Aorta (tissue), 5 donors: ENCODE results near the gene BABAM1. TPM values are rescaled to one million over a fixed set of nuclear protein-coding genes. Genes with fewer than 3 reads are reported as not detected.

ENCODE experiments used
- ATAC-seq: fragments of 200-7000 bp; cut with Tn5 transposase; one replicate; pipeline ENCODE4 v1.9.1; 2022; ENCODE audit warnings: moderate library complexity; ENCODE audit not compliant: low FRiP score
- DNase-seq, 2 donors: peaks; one replicate each; pipeline ENCODE4 v3.0.0-alpha.2; 2020
- H3K27ac ChIP-seq, 2 donors: one replicate each; pipeline ENCODE4 v1.5.1; 2013; ENCODE audit warnings: low read length in 2 of 2, mild to moderate bottlenecking in 2 of 2, moderate library complexity in 2 of 2, control low read depth in 1 of 2, inconsistent platforms in 1 of 2, low read depth in 1 of 2
- H3K27me3 ChIP-seq, 2 donors: one replicate each; pipeline ENCODE4 v1.6.1; 2013; ENCODE audit warnings: control low read depth in 1 of 2, low read length in 1 of 2, mild to moderate bottlenecking in 1 of 2, moderate library complexity in 1 of 2; ENCODE audit not compliant: insufficient read depth in 2 of 2, control insufficient read depth in 1 of 2
- H3K36me3 ChIP-seq, 2 donors: one replicate each; pipeline ENCODE4 v1.6.1; 2013; ENCODE audit warnings: control low read depth in 1 of 2, low read length in 1 of 2, mild to moderate bottlenecking in 1 of 2; ENCODE audit not compliant: insufficient read depth in 2 of 2, control insufficient read depth in 1 of 2
- H3K4me1 ChIP-seq, 2 donors: one replicate each; pipeline ENCODE4 v1.6.1; 2013; ENCODE audit warnings: low read length in 2 of 2, control low read depth in 1 of 2, mild to moderate bottlenecking in 1 of 2, moderate library complexity in 1 of 2; ENCODE audit not compliant: insufficient read depth in 2 of 2, control insufficient read depth in 1 of 2
- H3K4me3 ChIP-seq, 2 donors: one replicate each; pipeline ENCODE4 v1.5.1; 2013; ENCODE audit warnings: low read length in 2 of 2, control low read depth in 1 of 2, mild to moderate bottlenecking in 1 of 2
- H3K9me3 ChIP-seq: one replicate; pipeline ENCODE4 v1.6.1; 2013; ENCODE audit warnings: mild to moderate bottlenecking, low read length; ENCODE audit not compliant: control insufficient read depth
- WGBS, 2 donors: extraction: QIAGEN DNeasy Blood & Tissue Kit; methylation state at CpG; one replicate each; pipeline ENCODE4 v1.1.7; 2013; 5-methylcytosine and 5-hydroxymethylcytosine counted together
- intact Hi-C, 2 donors: fragments of 100-400 bp; cut with DNase I; formaldehyde crosslinking; loops; one replicate each; pipeline versions ENCODE4 v1.14.2 to v1.15.0; 2022
- polyA plus RNA-seq, 2 donors: library from polyadenylated mRNA; stranded (reverse); fragments of 200-250 nt; gene quantifications; one replicate each; pipeline ENCODE4 v1.2.3, GENCODE V29; 2013
- total RNA-seq, 2 donors: library from RNA; stranded (reverse); fragmentation: NEBNext Ultra II Directional; extraction: Animal tissue kit (Norgen Biotek cat#: 25700); gene quantifications; one replicate each; pipeline ENCODE4 v1.2.1, GENCODE V29; 2021
- donor health status: healthy with polysubstance abuse.
- donor health status: Bipolar disorder and iron deficiency.
- donor health status: DM: no; HTN: no; CAD: no.
- donor health status: DM: no; HTN: no; CAD: no.
- donor health status: DM: yes; HTN: yes; CAD: no.

BABAM1 gene
- total and polyA plus RNA-seq, 4 donors, result 55.8 to 102 (median 73.4) TPM

GRCh38 chr19:17248011-17248776, 19.0 kb upstream of the BABAM1 start:
- intact Hi-C loops, result no loop called here
- H3K9me3 ChIP-seq, result no peaks in the 10 kb centered on the region
- WGBS, 2 donors, result 79% methylated on average over 20 to 21 of the region's 21 CpGs
- no peaks in the 10 kb centered on the region for H3K27me3 ChIP-seq
- H3K27ac ChIP-seq, result no peak overlapping the region
- ATAC-seq (no peak), DNase-seq (no peak)
- H3K4me3 ChIP-seq, result no peak overlapping the region
- H3K36me3 ChIP-seq, result no peaks in the 10 kb centered on the region
- H3K4me1 ChIP-seq, result no peaks in the 10 kb centered on the region

- intact Hi-C loops, result no loop called here
- 88 to 91% methylated on average over 15 of the region's 15 CpGs for WGBS, 2 donors
- no peak overlapping the region for H3K27ac ChIP-seq
Observed at GRCh38 chr19:17249887-17250548, 17.2 kb upstream of the BABAM1 start.

GRCh38 chr19:17254636-17255035, 12.6 kb upstream of the BABAM1 start:
- 84% methylated on average over 10 of the region's 10 CpGs for WGBS, 2 donors
- H3K4me1 ChIP-seq, result no peaks in the 10 kb centered on the region
- H3K4me3 ChIP-seq, result no peak overlapping the region
- no peaks in the 10 kb centered on the region for H3K36me3 ChIP-seq
- intact Hi-C loops, result no loop called here
- no peak for DNase-seq
- peaks cover 3% of the 10 kb centered on the region for H3K9me3 ChIP-seq
- no peak overlapping the region for H3K27ac ChIP-seq
- H3K27me3 ChIP-seq, result no peaks in the 10 kb centered on the region
- ATAC-seq, result no peak

More at GRCh38 chr19:17249887-17250548, 17.2 kb upstream of the BABAM1 start:
- DNase-seq (no peak), ATAC-seq (no peak)
- Histone ChIP-seq H3K9me3 (no peaks in the 10 kb centered on the region), H3K4me1 (no peaks in the 10 kb centered on the region), H3K36me3 (no peaks in the 10 kb centered on the region), H3K27me3 (no peaks in the 10 kb centered on the region), H3K4me3 (no peak overlapping the region)

DNA sequence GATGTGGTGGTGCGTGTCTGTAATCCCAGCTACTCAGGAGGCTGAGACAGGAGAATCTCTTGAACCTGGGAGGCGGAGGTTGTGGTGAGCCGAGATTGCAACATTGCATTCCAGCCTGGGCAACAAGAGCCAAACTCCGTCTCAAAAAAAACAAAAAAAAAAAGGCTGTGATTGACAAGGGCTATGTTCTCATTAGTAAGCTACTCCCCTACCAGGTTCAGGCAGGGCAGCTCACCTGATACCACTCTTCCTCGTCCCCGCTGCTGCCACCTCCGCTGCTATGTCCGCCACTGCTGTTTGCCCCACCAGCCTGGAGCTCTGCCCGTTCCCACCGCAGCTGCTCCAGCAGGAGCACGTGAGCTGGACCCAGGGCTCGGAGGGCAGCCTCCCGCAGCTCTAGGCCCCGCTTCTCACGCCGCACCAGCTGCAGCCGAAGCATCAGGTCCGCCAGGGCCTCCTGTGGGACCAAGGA, 12.1 kb upstream of the BABAM1 start:
- ATAC-seq (no peak), DNase-seq (no peak)
- intact Hi-C loops, result no loop called here
- H3K4me3 ChIP-seq, result no peak overlapping the region
- 59 to 63% methylated on average over 18 of the region's 18 CpGs for WGBS, 2 donors
- no peak overlapping the region for H3K27ac ChIP-seq
- no peaks in the 10 kb centered on the region for H3K27me3 ChIP-seq
- H3K36me3 ChIP-seq, result no peaks in the 10 kb centered on the region
- no peaks in the 10 kb centered on the region for H3K4me1 ChIP-seq
- peaks cover 3% of the 10 kb centered on the region for H3K9me3 ChIP-seq

DNA sequence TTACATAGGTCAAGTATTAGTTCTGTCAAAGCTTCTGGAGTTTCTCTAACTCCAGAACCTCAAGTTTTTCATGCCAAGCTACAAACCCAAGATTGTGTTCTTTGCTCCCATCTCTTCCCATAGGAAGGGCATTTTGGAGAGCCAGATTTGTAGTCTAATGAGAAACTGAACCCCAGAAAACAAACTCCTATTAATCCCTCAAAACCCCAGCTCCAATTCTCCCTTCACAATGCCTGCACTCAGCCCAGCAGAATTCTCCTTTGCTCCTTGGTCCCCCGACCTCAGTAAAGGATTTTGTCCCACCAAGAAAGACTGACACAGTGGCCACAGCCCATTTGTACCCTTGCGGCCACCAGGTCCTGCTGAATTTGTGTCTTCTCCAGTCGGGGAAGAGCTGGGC, 11.1 kb upstream of the BABAM1 start:
- ATAC-seq (no peak), DNase-seq (no peak)
- no peaks in the 10 kb centered on the region for H3K4me1 ChIP-seq
- peaks cover 3% of the 10 kb centered on the region for H3K9me3 ChIP-seq
- H3K27me3 ChIP-seq, result no peaks in the 10 kb centered on the region
- no peak overlapping the region for H3K27ac ChIP-seq
- H3K4me3 ChIP-seq, result no peak overlapping the region
- intact Hi-C loops, result no loop called here
- WGBS, 2 donors, result 78 to 85% methylated on average over 3 of the region's 3 CpGs
- no peaks in the 10 kb centered on the region for H3K36me3 ChIP-seq

- Histone ChIP-seq H3K27ac (no peak overlapping the region), H3K27me3 (no peaks in the 10 kb centered on the region), H3K36me3 (no peaks in the 10 kb centered on the region), H3K9me3 (peaks cover 3% of the 10 kb centered on the region), H3K4me3 (no peak overlapping the region), H3K4me1 (no peaks in the 10 kb centered on the region)
- DNase-seq (no peak), ATAC-seq (no peak)
- intact Hi-C loops, result no loop called here
- 92 to 95% methylated on average over 9 of the region's 9 CpGs for WGBS, 2 donors
Observed at GRCh38 chr19:17259118-17259780, 8.0 kb upstream of the BABAM1 start.

DNA sequence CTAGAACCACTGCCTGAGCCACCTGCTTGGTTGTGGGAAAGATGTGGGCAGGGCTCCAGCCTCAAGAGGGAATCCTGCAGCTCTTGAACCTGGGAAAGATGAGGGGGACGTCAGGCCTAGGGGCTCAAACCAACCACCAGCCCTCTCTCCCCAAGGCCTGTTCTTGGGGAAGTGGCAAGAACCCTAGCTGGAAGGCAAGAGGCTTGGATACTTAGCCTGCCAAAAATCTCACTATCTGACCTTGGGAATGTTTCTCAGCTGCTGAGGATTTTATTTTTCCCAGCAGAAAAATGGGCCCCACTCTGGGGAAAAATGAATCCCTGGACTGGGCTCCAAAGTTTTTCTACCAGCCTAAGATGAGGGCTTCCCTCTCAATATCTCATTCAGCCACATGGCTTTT, 7.3 kb upstream of the BABAM1 start:
- Histone ChIP-seq H3K4me1 (no peaks in the 10 kb centered on the region), H3K36me3 (no peaks in the 10 kb centered on the region), H3K9me3 (peaks cover 3% of the 10 kb centered on the region), H3K27ac (no peak overlapping the region), H3K27me3 (no peaks in the 10 kb centered on the region), H3K4me3 (no peak overlapping the region)
- WGBS, 2 donors, result 42 to 49% methylated on average over 1 of the region's 1 CpG
- intact Hi-C loops, result no loop called here
- DNase-seq (no peak), ATAC-seq (no peak)

GRCh38 chr19:17260842-17261325, 6.4 kb upstream of the BABAM1 start:
- no peak overlapping the region for H3K4me3 ChIP-seq
- H3K27me3 ChIP-seq, result no peaks in the 10 kb centered on the region
- ATAC-seq, result peak; percentile 87
- peaks cover 3% of the 10 kb centered on the region for H3K9me3 ChIP-seq
- H3K36me3 ChIP-seq, result no peaks in the 10 kb centered on the region
- no peaks in the 10 kb centered on the region for H3K4me1 ChIP-seq
- intact Hi-C loops, result no loop called here
- 21 to 25% methylated on average over 15 of the region's 15 CpGs for WGBS, 2 donors
- H3K27ac ChIP-seq, result no peak overlapping the region
- peak; percentile 88 to 94 for DNase-seq
